ENCODE measurements around the gene PSMD2.

GRCh38 chr3:184317201-184317600 lies 18.2 kb downstream of the PSMD2 start:
- TF ChIP-seq, protein P1, sequence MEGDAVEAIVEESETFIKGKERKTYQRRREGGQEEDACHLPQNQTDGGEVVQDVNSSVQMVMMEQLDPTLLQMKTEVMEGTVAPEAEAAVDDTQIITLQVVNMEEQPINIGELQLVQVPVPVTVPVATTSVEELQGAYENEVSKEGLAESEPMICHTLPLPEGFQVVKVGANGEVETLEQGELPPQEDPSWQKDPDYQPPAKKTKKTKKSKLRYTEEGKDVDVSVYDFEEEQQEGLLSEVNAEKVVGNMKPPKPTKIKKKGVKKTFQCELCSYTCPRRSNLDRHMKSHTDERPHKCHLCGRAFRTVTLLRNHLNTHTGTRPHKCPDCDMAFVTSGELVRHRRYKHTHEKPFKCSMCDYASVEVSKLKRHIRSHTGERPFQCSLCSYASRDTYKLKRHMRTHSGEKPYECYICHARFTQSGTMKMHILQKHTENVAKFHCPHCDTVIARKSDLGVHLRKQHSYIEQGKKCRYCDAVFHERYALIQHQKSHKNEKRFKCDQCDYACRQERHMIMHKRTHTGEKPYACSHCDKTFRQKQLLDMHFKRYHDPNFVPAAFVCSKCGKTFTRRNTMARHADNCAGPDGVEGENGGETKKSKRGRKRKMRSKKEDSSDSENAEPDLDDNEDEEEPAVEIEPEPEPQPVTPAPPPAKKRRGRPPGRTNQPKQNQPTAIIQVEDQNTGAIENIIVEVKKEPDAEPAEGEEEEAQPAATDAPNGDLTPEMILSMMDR (conservative IDR thresholded peaks at IDR 0.05): no peak
- TF ChIP-seq ZFX (IDR thresholded peaks at IDR 0.05): no peak

Measured in C4-2B (cell line).